K562 (cell line): Measurements from ENCODE around the gene CACNA1E. TPM values are rescaled to one million over a fixed set of nuclear protein-coding genes. Genes with fewer than 3 reads are reported as not detected.

ENCODE experiments used
- ASH1L ChIP-seq: fragments of 450-650 bp; IDR thresholded peaks from 2 replicates; pipeline ENCODE4 v1.6.1; 2018; ENCODE audit warnings: borderline replicate concordance, mild to moderate bottlenecking, low read depth; ENCODE audit not compliant: partially characterized antibody
- BRCA1 ChIP-seq, 2 experiments: fragments of 450-650 bp in 1 of 2; sonication (generic) in 1 of 2; formaldehyde crosslinking in 1 of 2; IDR thresholded peaks; 2 replicates each; pipeline versions ENCODE4 v1.5.0 to v1.6.1; 2017 to 2020; ENCODE audit warnings: mild to moderate bottlenecking in 1 of 2, missing genetic modification reagents in 1 of 2
- DEAF1 ChIP-seq: fragments of 450-650 bp; formaldehyde crosslinking; IDR thresholded peaks from 2 replicates; pipeline ENCODE4 v1.4.0; 2020; ENCODE audit warnings: mild to moderate bottlenecking, moderate library complexity
- NR4A1 ChIP-seq, 2 experiments: fragments of 250-450 bp in 1 of 2; fragments of 450-650 bp in 1 of 2; sonication (Bioruptor Pico) in 1 of 2; IDR thresholded peaks; 2 replicates each; pipeline versions ENCODE4 v1.4.0 to v1.6.1; 2016 to 2020; ENCODE audit warnings: mild to moderate bottlenecking in 2 of 2, missing compliant biosample characterization in 1 of 2, missing genetic modification characterization in 1 of 2, moderate library complexity in 1 of 2
- PYGO2 ChIP-seq: fragments of 450-650 bp; IDR thresholded peaks from 2 replicates; pipeline ENCODE4 v1.6.1; 2016; ENCODE audit warnings: mild to moderate bottlenecking, missing genetic modification characterization, moderate library complexity, missing compliant biosample characterization
- ZNF311 ChIP-seq: fragments of 250-450 bp; sonication (Bioruptor Pico); IDR thresholded peaks from 2 replicates; pipeline ENCODE4 v1.4.0; 2020; ENCODE audit warnings: mild to moderate bottlenecking, moderate library complexity
- polyA plus RNA-seq, 8 experiments: library from polyadenylated mRNA; depleted of rRNA in 4 of 8; stranded (reverse) in 5 of 8; unstranded in 3 of 8; fragments of >200 nt; fragmentation: Nextera tagmentation in 2 of 8; fragmentation: Illumina TruSeq in 1 of 8; extraction: Ambion mirVana in 2 of 8; extraction: Trizol in 1 of 8; gene quantifications; 2 replicates each; pipeline versions ENCODE4 v1.2.1 to v1.2.3, GENCODE V29; 2011 to 2014; ENCODE audit warnings: inconsistent platforms in 1 of 8, missing spikeins in 1 of 8
- total RNA-seq, 7 experiments: library from RNA; depleted of rRNA in 6 of 7; stranded (reverse); fragments of >200 nt in 6 of 7; fragmentation: Illumina TruSeq in 2 of 7; extraction: Trizol in 2 of 7; gene quantifications; 2 replicates each; pipeline versions ENCODE4 v1.2.1 to v1.2.3, GENCODE V29; 2011 to 2021; ENCODE audit warnings: low replicate concordance in 1 of 7
- TF ChIP-seq, protein P1 (sequence below), 2 experiments: fragments of 450-650 bp; formaldehyde crosslinking in 1 of 2; IDR thresholded peaks; 2 replicates each; pipeline versions ENCODE4 v1.4.0 to v1.6.1; 2014 to 2020; ENCODE audit warnings: mild to moderate bottlenecking in 2 of 2, borderline replicate concordance in 1 of 2, low read depth in 1 of 2

The CACNA1E gene
- total and polyA plus RNA-seq, 9 of the 15 experiments (the other 6 are each of a cell fraction or from before 2014, with no cell fraction given), result under 0.01 to 0.04 TPM; not detected in 7

DNA sequence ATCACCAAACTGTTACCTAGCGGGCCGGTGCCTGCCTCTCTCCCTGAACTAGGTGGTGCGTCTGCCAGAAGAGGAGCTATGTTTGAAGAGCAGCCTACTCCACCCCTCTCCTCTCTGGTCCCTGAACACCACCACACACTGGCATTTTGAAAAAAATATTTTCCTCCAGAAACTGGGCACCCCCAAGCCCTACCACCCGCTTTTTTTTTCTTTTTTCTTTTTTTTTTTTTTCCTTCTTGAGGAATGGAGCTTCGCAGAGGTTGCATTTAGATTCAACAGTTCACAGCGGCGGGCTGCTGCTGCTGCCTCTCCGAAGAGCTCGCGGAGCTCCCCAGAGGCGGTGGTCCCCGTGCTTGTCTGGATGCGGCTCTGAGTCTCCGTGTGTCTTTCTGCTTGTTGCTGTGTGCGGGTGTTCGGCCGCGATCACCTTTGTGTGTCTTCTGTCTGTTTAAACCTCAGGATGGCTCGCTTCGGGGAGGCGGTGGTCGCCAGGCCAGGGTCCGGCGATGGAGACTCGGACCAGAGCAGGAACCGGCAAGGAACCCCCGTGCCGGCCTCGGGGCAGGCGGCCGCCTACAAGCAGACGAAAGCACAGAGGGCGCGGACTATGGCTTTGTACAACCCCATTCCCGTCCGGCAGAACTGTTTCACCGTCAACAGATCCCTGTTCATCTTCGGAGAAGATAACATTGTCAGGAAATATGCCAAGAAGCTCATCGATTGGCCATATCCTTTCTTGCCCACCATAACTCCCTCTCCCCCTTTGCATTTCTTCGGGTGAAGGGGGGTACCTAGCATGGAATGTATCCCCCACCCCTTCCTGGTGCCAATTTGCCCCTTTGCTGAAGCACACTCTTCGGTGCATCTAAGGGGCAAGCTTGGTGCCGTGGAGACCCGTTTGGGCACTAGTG, at the start of gene CACNA1E (continued):
- TF ChIP-seq, protein P1, sequence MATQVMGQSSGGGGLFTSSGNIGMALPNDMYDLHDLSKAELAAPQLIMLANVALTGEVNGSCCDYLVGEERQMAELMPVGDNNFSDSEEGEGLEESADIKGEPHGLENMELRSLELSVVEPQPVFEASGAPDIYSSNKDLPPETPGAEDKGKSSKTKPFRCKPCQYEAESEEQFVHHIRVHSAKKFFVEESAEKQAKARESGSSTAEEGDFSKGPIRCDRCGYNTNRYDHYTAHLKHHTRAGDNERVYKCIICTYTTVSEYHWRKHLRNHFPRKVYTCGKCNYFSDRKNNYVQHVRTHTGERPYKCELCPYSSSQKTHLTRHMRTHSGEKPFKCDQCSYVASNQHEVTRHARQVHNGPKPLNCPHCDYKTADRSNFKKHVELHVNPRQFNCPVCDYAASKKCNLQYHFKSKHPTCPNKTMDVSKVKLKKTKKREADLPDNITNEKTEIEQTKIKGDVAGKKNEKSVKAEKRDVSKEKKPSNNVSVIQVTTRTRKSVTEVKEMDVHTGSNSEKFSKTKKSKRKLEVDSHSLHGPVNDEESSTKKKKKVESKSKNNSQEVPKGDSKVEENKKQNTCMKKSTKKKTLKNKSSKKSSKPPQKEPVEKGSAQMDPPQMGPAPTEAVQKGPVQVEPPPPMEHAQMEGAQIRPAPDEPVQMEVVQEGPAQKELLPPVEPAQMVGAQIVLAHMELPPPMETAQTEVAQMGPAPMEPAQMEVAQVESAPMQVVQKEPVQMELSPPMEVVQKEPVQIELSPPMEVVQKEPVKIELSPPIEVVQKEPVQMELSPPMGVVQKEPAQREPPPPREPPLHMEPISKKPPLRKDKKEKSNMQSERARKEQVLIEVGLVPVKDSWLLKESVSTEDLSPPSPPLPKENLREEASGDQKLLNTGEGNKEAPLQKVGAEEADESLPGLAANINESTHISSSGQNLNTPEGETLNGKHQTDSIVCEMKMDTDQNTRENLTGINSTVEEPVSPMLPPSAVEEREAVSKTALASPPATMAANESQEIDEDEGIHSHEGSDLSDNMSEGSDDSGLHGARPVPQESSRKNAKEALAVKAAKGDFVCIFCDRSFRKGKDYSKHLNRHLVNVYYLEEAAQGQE (IDR thresholded peaks at IDR 0.05; ENCODE audit: borderline replicate concordance), result no peak
- TF ChIP-seq, protein P1 (CRISPR knock-in tag; IDR thresholded peaks at IDR 0.05; ENCODE audit: low read depth), result no peak
- TF ChIP-seq PYGO2 (tag) (no peak), ZNF311 (no peak), ASH1L (no peak), DEAF1 (CRISPR knock-in tag) (no peak), NR4A1 (CRISPR knock-in tag; IDR thresholded peaks at IDR 0.05) (no peak), NR4A1 (tag; IDR thresholded peaks at IDR 0.05) (no peak), BRCA1 (IDR thresholded peaks at IDR 0.05) (no peak), BRCA1 (CRISPR knock-in tag; IDR thresholded peaks at IDR 0.05) (no peak)
- TF ChIP-seq, all 486 proteins: peak for 0
